Activated CD8-positive, alpha-beta memory T cell treated with anti-CD3 and anti-CD28 coated beads, Interleukin-2, amount 50 U/mL, for 24 hours (primary cell): ENCODE results near the gene HADH.
"Not testable (repeated sequence)": the region's sequence is repeated elsewhere in the genome, so short reads cannot be mapped to it uniquely, and the experiment has no call there.

Experiments used
- DNase-seq: peaks from one replicate; pipeline ENCODE4 v3.0.0-alpha.2; 2020; ENCODE audit errors: extremely low read depth

Gene HADH

GRCh38 chr4:107989537-107990386 lies at the start of gene HADH:
Gene HADH (plus strand): TSS chr4:107989889. CDS start chr4:107989933, 44 bp downstream.
- peak; percentile 81 for DNase-seq

GRCh38 chr4:107945809-107946208 lies 43.9 kb upstream of the HADH start:
- no peak for DNase-seq

- DNase-seq, result no peak
Measured at GRCh38 chr4:107950746-107951540, 38.7 kb upstream of the HADH start.

DNA sequence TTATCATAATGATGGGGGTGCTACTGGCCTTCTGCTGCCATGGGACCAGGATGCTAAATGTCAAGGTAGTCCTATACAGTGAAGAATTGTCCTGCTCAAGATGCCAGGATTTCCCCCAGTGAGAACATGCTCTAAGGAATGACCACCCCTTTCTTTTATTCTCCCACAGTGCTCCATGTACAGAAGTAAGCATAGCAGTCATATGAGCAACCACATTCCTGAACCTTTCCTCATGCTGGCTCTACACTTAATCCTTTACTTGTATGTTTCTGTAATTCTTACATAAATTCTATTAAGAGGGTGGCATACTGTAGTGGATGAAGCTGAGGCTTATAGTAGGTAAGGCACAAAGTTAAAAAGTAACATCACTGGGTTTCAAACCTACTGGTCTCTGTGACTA lies 38.1 kb upstream of the HADH start:
- no peak for DNase-seq

GRCh38 chr4:107956011-107956410 lies 33.7 kb upstream of the HADH start:
- no peak for DNase-seq

DNA sequence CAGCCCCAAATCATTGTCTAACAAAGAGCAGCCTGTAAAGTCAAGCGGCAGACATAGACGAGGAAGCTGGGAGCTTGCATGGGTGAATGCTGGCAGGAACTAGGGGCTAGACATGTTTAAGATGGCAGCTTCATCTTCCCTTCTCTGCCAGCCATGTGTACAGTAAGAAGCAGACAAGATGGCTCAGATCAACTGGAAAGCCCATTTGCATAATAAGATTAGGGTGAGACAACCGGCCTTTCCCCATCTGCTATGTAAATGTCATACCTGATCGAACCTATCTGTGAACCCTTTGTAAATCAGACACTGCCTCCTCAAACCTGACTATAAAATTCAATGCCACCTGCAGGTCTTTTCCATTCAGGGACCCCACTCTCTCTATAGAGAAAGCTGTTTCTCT lies 22.8 kb upstream of the HADH start:
- DNase-seq, result no peak

DNA sequence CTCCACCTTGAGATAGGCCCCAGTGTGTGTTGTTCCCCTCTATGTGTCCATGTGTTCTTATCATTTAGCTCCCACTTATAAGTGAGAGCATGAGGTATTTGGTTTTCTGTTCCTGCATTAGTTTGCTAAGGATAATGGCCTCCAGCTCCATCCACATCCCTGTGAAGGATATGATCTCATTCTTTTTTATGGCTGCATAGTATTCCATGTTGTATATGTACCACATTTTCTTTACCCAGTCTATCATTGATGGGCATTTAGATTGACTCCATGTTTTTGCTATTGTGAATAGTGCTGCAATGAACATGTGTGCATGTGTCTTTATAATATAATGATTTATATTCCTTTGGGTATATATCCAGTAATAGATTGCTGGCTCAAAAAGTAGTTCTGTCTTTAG lies 22.2 kb upstream of the HADH start:
- not testable (repeated sequence) for DNase-seq

DNA sequence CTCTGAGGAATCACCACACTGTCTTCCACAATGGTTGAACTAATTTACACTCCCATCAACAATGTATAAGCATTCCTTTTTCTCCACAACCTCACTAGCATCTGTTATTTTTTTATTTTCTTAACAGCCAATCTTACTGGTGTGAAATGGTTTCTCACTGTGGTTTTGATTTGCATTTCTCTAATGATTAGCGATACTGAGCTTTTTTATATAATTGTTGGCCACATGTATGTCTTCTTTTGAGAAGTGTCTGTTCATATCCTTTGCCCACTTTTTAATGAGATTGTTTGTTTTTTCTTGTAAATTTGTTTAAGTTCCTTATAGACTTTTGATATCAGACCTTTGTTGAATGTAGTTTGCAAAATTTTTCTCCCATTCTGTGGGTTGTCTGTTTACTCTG lies 21.8 kb upstream of the HADH start:
- not testable (repeated sequence) for DNase-seq

- DNase-seq, result no peak
Measured at GRCh38 chr4:107970063-107970798, 19.5 kb upstream of the HADH start.

- no peak for DNase-seq
Measured at GRCh38 chr4:107972605-107973004, 17.1 kb upstream of the HADH start.

DNA sequence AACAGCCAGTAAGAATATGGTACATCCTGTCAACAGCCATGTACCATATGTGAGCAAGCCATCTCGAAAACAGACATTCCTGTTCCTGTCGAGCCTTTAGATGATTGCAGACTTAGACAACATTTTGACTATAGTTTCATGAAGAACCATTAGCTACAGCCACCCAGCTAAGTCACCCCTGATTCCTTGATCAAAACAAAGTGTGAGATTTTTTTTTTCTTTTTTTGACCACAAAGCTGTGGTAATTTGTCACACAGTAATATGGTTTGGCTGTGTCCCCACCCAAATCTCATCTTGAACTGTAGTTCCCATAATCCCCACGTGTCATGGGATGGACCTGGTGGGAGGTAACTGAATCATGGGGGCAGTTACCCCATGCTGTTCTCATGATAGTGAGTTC lies 15.2 kb upstream of the HADH start:
- DNase-seq, result no peak

DNA sequence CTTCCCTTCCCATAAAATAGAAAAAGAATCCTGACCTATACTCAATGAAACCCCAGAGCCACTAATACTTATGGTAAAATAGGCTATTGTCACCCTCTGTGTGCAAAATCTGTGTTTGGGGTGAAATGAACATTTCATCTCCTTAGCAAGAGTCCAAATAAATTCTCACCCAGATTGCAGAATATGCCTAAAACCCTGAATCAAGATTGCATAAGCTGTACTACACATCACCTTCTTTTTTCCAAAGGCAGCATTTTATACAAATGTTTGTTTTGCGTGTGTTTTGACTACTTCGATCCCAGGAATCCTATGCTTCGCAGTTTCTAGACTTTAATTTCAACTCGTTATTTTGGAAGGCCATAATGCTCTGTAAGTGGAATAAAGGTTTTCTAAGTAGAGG lies 12.2 kb upstream of the HADH start:
- no peak for DNase-seq

DNA sequence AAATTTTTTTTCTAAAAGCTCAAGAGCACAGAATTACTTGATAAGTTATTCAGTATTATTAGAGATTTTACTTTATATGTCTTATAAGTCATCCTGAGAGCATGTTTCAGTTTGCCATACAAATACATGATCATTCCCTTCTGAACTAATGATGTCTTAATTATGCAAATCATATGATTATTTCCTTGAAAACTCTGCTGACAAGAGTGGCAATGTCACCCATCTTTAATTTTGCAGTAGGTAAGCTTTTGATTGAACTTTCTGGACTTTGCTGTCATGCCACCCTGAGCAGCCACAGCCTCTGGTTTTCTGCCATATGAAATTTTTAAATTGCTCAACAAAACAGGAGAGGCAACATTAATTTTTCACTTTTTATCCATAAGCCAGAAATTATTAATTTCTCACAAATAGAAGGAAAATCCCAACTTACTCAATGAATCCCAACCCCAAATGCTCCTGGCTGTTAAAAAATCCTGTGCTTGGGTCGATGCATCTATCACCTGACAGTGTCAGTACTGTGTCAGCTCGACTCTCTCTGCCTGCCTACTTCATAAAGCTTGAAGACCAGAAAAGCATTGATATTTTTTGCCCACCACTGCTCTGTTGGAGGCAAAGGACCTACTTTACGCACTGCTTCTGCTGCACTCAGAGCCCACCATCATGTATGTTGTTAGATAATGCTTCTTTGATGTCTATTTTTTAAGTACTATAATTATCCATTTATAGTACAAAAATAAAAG lies 11.6 kb upstream of the HADH start:
- no peak for DNase-seq

DNA sequence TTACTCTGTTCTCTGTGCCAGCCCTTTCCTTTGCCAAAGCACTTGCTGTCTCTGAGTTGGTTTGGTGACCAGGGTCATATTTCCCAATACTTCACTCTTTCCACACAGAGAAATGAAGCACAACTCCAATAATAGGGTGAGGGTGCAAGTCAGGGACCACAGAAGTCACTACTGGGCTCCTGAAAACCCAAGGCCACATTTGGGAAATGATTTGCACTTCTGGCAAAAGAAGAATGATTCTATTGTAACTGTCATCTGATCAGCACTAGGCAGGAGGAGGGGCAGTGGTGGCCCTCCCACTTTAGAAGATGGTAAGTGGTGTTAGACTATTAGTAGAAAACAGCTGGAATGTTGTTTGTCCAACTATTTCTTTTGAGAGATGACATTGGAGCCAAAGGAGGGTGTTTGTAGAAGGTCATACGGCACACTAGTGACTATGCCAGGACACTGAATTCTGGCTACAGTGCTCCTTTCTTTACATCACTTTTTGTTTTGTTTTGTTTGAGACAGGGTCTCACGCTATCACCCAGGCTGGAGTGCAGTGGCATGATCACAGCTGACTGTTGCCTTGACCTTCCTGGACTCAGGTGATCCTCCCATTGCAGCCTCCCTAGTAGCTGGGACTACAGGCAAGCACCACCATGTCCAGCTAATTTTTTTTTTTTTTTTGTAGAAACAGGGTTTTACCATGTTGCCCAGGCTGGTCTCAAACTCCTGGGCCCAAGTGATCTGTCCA lies 10.8 kb upstream of the HADH start:
- DNase-seq, result no peak

DNA sequence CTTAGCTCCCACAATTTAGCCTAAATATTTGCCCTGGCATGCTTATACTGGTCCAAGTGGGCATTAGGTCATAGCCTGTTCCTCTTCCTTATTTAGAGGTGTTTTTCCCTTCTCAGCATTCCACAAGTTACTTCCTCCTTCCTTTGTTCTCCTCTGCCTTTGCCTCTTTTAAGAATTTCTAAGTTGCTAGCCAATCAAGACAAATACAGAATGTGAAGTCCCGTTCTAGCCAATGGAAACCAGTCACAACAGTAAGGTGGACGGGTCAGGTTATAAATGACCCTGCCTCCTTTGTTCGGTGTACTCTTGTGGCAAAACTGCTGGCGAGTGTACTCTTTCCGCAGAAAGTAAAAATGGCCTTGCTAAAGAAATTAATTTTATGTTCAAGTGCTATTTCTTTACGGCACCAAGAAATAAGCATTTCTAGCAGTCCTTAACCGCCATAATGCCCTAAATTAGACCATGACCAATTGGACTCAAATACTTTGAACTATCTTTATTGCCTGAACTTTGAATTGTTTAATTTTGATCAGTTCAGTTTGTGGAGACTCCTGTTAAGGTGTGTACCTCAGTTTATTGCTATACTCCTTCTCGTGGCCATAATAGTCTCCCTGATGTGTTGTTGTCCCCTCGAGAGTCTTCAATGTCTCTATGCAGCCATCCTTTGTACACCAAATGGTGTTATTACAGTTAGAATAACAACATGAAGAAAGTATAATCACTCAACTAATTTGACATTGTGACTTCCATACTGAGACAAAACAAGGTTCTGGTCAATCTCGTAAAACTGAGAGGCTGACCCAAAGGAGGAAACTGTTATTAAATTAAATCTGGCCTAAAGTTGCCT lies 1.6 kb upstream of the HADH start:
- DNase-seq, result no peak

- DNase-seq, result no peak
Measured at GRCh38 chr4:107988763-107989035, 990 bp upstream of the HADH start.

DNA sequence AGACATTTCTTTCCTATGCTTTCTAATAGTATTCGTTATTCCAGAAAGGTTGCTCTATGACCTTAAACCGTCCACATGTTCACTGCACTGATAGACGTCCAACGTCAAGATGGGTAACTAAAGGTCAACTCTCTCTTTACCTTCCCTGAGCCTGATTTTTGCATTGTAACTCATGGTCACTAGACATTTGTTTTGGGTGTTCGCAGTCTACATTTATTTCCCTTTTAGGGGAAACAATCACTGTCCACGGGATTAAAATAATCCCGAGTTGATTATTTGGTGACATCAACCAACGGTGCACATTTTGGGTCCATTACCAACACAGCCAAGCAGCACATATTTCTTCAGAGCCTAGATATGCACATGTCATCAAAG lies 540 bp upstream of the HADH start:
- no peak for DNase-seq

DNA sequence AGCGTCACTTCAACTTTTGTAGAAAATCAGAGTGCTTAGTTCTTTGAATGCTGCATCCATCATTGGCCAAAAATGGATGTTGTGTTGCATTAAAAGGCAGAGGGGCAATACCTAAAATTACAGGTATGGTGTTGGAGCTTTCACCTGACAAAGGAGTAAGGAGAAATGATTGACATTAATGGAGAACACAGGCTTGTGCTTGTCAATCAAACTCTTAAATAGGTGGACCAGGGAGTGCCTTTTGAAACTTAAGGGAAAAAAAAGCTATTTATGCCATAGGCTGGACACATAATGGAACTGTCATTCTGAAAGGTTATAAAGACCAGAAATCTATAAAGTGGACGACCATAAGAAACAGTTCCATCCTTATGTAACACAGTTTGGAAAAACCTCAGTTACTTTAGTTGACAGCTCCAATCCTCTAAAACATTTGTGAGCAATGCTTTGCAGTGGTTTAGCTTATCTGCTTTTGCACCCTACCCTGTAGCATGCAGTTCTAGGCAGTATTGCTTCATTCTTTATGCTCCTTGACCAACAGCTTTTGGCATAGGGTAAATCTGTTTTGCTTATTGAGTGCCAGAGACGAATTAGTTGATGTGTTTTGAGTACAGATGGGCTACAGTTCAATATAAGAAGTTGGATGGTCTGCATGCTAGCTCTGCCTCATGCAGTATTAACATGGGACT lies 2.4 kb downstream of the HADH start:
- DNase-seq, result no peak

GRCh38 chr4:107993969-107994368 lies 4.3 kb downstream of the HADH start:
- no peak for DNase-seq

GRCh38 chr4:107994894-107995293 lies 5.2 kb downstream of the HADH start:
- DNase-seq, result no peak
